HG02884 (cell line): ENCODE results near the gene BLCAP.
"Not testable (repeated sequence)": the region's sequence is repeated elsewhere in the genome, so short reads cannot be mapped to it uniquely, and the experiment has no call there.

Experiments
- ATAC-seq: cut with Tn5 transposase; IDR thresholded peaks from one replicate; pipeline ENCODE4 v1.9.1; 2021; ENCODE audit warnings: mild to moderate bottlenecking, moderate library complexity; ENCODE audit not compliant: unreplicated experiment

Gene BLCAP

DNA sequence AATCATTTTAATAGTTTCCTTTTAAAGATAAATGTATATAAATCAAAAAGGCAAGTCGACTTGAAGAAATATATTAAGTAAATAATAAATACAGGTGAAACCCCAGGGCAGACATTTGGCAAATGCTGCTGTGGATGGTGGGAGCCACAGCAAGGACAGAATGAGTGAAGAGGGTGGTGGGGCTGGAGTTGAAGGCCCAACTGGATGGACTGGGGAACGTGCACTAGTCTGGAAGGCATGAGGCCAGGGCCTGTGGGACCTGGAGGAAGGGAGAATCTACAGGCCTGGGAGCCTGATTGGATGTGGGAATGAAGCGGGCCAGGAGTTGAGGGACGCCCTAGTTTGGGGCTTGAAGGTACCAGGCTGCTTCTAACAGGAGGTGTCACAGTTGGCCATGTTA, 30.6 kb upstream of the BLCAP start:
- ATAC-seq = no peak

DNA sequence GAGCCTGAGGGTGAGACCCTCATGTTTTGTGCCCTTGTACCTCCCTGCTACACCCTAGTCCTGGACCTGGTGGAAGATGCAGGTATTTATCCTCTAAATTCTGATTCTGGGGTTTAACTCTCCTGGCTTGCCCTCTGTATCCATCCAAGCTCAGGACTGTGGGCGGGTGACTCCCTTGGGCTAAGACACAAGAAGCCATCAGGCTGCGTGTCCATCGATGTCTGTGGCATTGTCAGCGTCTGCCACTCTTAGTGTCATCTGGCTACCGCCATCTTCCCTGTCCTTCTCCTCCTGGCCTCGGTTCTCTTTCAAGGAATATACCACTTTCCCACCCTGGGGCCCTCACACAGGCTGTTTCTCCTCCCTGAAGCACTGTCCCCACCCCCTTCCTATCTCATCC, 28.9 kb upstream of the BLCAP start:
- no peak for ATAC-seq

DNA sequence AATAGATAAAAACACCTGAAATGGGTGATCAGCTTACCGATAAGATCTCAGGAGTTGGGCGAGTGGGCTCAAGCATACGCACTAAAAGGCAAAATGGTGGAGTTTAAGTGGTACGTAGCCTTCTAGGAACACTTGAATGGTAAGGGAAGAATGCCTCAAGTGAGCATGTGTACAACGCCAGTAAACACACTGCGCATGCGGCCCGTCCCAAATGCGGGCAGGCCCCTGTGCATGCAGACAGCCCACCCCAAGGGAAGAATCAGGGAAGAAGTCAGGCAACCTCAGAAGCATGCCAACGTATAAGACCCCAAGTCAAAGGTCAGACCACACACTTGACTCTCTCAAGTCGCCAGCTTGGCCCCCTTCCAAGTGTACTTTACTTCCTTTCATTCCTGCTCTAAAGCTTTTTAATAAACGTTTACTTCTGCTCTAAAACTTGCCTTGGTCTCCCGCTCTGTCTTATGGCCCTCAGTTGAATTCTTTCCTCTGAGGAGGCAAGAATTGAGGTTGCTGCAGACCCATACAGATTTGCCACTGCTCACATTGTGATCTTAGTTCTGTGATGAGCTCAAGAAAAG, 27.1 kb upstream of the BLCAP start:
- not testable (repeated sequence) for ATAC-seq

DNA sequence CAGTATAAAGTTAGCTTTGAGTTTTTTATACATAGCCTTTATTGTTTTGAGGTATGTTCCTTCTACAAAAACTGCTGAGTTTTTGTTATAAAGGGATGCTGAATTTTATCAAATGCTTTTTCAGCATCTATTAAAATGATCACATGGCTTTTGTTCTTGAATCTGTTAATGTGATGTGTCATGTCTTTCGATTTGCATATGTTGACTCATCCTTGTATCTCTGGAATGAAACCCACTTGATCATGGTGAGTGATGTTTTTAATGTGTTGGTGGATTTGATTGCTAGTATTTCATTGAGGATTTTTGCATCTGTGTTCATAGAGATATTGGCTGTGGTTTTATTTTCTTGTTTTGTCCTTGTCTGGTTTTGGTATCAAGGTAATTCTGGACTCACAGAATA, 24.7 kb upstream of the BLCAP start:
- ATAC-seq = no peak

DNA sequence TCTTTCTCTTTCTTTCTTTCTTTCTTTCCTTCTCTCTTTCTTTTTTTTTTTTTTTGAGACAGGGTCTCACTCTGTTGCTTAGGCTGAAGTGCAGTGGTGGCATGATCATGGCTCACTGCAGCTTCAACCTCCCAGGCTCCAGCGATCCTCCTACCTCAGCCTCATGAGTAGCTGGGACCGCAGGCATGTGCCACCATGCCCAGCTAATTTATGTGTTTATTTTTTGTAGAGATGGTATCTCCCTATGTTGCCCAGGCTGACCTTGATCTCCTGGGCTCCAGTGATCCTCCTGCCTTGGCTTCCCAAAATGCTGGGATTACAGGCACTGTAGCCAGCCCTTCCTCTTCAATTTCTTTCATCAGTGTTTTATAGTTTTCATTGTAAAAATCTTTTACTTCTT, 24.0 kb upstream of the BLCAP start:
- not testable (repeated sequence) for ATAC-seq

DNA sequence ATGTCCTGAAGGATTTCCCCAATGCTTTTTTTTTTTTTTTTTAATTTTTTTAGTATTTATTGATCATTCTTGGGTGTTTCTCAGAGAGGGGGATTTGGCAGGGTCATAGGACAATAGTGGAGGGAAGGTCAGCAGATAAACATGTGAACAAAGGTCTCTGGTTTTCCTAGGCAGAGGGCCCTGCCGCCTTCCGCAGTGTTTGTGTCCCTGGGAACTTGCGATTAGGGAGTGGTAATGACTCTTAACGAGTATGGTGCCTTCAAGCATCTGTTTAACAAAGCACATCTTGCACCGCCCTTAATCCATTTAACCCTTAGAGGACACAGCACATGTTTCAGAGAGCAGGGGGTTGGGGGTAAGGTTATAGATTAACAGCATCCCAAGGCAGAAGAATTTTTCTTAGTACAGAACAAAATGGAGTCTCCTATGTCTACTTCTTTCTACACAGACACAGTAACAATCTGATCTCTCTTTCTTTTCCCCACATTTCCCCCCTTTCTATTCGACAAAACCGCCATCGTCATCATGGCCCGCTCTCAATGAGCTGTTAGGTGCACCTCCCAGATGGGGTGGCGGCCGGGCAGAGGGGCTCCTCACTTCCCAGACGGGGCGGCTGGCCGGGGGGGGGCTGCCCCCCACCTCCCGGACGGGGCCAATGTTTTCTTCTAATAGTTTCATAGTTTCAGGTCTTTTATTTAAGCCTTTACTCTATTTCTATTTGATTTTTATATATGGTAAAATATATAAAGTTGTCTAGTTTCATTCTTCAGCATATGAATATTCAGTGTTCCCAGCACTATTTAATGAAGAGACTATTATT, 22.6 kb upstream of the BLCAP start:
- ATAC-seq = not testable (repeated sequence)

DNA sequence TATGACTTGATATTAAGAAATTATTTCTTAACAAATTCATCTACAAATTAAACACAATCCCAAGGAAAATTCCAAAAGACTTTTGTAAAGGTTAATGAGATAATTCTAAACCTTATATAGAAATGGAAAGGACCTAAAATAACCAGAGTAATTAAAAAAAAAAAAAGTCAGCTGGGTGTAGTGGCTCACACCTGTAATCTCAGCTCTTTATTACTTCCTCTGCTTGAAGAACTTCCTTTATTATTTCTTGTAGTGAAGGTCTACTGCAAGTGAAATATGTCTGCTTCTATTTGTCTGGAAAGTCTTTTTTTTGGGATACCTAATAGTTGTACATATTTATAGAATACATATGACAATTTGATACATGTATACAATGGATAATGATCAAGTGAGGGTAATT, 20.2 kb upstream of the BLCAP start:
- ATAC-seq = no peak

DNA sequence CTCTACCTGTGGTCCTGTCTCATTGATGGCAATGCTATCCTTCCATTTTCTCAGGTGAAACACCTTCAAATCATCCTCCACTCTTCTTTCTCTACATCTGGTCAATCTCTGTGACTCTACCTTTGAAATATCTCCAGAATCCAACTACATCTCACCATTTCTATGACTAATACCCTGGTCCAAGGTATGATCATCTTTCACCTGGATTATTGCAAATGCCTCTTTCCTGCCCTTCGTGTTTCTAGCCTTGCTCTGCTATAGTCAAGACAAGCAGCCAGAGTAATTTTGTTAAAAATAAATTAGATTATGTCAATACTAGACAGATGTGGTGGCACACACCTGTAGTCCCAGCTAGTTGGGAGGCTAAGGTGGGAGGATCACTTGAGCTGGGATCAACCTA, 17.8 kb upstream of the BLCAP start:
- no peak for ATAC-seq

DNA sequence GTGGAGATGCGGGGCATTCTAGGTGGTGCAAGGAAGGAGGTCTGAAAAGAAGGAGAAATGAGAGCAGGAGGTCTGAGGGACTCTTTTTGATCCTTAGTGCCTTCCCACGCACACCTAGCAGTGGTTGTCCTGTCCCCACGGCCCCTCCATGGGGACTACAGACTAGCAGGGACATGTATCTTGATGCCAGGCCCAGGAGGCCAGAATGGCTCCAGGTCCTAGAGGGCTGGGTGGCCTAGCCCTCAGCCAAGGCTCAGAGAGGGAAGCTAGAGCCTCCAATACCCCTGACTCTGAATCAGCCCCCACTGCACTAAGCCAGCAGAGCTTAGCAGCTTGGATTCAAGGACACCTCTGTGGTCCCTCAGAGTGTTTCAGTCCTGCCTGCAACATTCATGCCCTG, 16.7 kb upstream of the BLCAP start:
- no peak for ATAC-seq

DNA sequence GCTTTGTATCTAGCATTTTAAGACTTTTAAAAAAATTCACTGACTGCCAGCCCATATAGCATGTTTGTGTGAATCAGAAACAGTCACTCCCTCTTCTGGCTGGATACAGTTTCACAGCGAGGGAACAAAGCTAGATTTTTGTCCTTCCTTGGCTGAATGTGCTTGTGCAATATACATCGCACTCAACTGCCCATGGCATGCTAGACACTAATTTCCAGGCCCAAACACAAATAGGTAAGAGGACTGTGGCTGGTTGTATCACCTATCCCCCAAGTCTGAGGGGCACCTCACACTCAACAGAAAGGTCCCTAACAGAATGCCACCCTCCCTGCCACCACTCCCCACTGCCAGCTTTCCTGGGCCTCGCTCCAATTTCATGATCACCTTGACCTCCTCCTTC, 16.2 kb upstream of the BLCAP start:
- no peak for ATAC-seq

DNA sequence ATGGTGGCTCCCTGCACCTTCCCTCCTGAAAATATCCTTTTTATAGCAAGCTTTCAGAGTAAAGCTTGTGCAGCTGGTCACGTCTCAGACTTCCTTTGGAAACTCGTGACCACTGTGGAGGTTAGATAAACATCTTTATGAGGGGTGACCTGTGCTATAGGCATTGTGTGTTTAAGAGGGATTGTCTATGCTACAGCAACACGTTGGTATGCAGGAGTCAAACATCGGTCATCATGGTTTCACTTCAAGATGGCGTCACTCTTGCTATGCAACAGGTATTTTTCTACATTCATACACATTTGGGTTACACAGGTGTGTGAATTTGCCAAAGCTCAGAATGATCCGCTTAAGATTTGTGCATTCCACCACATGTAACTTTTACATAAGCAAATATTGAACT, 14.6 kb upstream of the BLCAP start:
- ATAC-seq = no peak

DNA sequence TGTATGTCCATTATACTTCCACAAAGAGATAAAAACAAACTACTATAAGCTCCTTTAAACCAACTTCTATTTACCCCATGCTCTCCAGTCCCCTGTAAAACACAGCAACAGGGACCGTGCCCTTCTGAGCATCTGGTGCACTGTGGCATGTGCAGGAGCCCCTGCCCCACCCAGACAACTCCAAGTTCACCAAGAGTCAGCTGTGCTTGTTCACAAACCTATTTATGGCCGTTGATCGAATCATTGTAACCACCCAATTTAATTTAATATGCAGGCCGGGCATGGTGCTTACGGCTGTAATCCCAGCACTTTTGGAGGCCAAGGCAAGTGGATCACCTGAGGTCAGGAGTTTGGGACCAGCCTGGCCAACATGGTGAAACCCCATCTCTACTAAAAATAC, 13.7 kb upstream of the BLCAP start:
- ATAC-seq = no peak

DNA sequence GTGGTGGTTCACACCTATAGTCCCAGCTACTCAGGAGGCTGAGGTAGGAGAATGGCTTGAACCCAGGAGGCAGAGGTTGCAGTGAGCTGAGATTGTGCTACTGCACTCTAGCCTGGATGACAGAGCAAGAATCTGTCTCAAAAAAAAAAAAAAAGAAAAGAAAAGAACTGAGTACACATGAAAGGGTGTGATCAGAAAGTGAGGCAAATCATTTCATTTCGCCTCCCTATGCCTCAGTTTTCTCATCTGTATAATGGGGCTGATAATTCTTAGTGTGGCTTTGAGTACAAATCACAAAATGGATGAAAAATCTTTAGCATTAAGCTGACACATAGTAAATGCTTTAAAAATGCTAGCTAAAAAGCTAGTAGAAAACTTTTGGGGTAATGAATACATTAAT, 13.2 kb upstream of the BLCAP start:
- ATAC-seq = not testable (repeated sequence)

DNA sequence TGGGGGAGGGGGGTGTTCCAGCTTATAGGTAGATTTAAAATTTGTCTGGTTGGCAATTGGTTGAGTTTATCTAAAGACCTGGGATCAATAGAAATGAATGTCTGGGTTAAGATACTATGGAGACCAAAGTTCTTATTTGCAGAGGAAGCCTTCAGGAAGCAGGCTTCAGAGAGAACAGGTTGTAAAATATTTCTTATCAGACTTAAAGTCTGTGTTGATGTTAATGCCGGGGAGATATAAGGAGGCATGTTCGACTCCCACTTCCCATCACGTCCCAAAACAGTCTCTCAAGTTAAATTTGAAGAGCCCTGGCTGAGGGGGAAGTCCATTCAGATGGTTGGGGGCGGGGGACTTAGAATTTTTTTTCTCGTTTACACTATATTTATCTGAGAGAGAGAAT, 12.3 kb upstream of the BLCAP start:
- ATAC-seq = no peak

DNA sequence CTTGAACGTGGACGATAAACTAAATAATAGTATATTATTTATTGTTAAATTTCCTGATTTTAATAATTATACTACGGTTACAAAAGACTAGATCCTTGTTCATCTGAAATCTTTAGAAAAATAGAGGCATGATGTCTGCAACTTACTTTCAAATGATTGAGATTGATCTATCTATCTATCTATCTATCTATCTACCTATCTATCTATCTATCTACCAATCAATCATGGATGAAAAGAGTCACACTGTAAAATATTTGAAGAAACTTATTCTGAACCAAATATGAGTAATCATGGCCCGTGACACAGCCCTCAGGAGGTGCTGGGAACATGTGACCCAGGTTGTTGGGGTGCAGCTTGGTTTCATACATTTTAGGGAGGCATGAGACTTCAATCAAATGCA, 11.7 kb upstream of the BLCAP start:
- no peak for ATAC-seq

DNA sequence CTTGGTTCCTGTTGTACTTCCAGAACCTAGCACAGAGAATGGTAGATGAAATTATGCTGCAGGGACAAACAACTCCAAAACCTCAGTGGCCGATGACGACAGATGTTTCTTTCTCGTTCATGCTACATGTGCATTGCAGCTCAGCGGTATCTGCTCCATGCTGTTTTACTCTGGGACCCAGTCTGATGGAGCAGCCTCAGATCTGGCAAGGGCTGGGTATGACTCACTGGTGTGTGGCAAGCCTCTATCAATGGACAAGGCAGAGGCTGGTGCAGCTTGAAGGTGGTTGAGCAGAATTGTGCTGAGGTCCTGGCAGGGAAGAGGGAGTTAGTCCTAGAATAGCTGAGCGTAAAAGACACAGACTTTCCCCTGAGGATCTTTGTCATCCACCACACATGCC, 10.3 kb upstream of the BLCAP start:
- no peak for ATAC-seq

DNA sequence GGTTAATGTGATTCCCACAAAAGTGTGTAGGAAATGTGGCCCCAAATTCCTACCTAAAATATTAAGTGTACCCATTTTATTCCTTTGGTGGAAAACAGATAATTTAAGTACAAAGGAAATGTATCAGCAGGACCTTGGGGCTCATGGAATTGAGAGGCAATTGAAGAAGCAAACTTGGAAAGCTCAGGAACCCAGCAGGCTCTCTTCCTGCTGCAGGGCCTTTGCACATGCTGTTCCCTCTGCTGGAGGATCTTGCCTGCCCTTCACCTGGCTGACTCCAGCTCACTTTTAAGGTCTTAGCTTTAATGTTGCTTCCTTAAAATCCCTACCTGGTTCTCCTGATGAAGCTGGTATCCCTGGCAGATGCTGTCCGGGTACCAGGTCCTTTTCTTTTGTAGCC, 9.8 kb upstream of the BLCAP start:
- ATAC-seq = no peak

DNA sequence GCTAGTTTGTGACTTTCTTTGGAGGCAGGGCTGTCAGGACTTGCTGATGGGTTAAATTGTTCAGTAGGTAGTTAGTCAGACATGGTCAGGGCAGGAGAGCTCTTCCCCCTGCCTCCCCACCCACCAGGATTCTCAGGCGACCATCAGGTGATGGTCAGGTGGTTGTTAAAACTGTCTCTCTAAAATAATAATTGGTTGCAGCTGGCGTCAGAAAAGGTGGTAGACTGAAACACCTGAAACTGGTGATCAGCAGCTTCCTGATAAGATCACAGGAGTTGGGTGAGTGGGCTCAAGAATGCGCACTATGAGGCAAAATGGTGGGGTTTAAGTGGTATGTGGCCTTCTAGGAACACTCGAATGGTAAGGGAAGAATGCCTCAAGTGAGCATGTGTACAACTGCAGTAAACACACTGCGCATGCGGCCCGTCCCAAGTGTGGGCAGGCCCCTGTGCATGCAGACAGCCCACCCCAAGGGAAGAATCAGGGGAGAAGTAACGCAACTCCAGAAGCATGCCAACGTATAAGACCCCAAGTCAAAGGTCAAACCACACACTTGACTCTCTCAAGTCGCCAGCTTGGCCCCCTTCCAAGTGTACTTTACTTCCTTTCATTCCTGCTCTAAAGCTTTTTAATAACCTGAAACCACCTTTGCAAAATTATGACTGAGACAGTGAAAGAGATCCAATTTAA, 7.9 kb upstream of the BLCAP start:
- ATAC-seq = no peak

DNA sequence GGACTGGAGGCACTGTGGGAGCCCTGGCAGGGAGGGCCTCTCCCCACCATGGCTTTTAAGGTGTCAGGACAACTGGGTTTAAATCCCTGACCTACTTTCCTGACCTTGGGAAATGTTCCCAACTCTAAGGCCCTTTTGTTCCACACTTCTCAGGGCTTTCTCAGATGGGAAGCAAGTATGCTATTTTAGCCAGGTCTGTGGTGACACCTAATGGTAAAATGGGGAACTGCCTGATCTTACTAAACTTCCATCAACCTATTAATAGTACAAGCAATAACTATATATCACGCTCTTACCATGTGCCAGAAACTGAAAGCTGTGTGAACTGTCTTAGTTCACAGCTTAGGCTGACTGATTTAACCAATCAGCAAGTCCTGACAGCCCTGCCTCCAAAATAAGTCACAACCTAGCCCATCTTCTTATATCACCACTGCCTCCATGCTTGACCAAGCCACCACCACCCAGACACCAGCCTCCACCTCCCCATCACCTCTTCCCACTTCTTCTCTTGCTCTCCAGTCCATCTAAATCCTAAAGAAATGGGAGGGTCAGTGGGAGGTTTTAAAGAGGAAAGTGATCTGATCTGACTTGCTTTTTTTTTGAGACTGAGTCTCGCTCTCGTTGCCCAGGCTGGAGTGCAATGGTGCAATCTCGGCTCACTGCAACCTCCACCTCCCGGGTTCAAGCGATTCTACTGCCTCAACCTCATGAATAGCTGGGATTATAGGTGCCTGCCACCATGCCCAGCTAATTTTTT, 6.9 kb upstream of the BLCAP start:
- ATAC-seq = peak; percentile 69

DNA sequence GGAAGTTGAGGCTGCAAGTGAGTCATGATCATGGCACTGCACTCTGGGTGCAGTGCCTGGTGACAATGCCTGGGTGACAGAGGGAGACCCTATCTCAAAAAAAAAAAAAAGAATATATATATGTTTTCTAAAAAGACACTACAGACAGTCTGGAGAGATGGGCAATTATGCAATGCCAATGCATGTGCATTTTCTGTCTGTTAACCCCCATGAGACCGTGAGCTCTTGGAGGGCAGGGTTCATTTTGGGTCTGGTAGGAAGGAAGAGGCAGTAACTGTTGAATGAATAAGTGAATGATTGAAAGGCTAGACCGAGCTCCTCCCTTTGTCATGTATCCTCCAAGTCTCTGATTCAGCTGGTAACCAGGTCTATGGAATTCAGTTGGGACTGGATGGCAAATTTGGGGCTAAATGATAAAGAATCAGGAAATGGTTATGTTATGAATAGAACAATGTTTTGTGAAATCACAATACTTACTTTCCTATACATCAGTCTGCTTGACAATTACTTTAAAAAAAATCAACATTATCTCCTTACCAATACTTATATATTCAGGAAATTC, 5.6 kb upstream of the BLCAP start:
- no peak for ATAC-seq

DNA sequence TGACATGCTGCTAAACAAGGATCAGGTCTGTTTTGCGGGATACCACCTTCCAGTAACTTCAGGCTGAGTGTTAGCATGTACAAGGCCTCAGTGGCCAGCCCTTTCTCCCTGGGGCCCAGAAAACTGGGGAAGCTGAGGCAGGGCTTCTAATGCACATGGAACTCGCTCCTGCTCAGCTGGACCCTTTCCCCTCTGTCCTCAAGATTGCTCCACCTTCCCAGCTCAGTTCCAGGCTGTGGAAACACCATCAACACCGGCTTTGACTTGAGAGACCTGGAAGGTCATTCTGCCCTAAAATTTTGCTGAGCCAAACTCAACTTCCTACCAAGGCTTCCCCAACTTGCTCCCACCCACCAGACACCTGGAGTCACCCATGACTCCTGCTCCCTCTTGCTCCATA, 4.2 kb upstream of the BLCAP start:
- no peak for ATAC-seq
